OCI-LY7 (cell line): ENCODE results near the gene CPNE7. TPM values are rescaled to one million over a fixed set of nuclear protein-coding genes. Genes with fewer than 3 reads are reported as not detected.

Experiments used
- BruUV-seq: library from RNA; stranded (reverse); fragments of 400-500 nt; replicated peaks from 2 replicates; lab custom pipeline; 2021; lab: Mats Ljungman, UMichigan
- CTCF ChIA-PET: fragments of 300-600 bp; sonication (Branson Sonifier 250); formaldehyde crosslinking; loops from one replicate; lab custom pipeline; 2022; ENCODE audit warnings: antibody characterized with exemption; ENCODE audit not compliant: unreplicated experiment; lab: Charles Lee
- POLR2A ChIA-PET: fragments of 300-600 bp; sonication (Branson Sonifier 250); formaldehyde crosslinking; loops from one replicate; lab custom pipeline; 2022; ENCODE audit warnings: antibody characterized with exemption; lab: Charles Lee
- DNase-seq: peaks from one replicate; pipeline ENCODE4 v3.0.0-alpha.2; 2015; ENCODE audit warnings: low spot score
- H2AFZ ChIP-seq: fragments of 200-600 bp; sonication (generic), shearing (Covaris generic); 2 replicates; pipeline ENCODE4 v1.6.1; 2014; ENCODE audit warnings: mild to moderate bottlenecking, antibody characterized with exemption, low read length, moderate library complexity
- H3K27ac ChIP-seq: fragments of 200-600 bp; sonication (generic); 2 replicates; pipeline ENCODE4 v1.5.1; 2014; ENCODE audit warnings: mixed run types, low read depth, mild to moderate bottlenecking, moderate library complexity, low read length, inconsistent platforms; ENCODE audit not compliant: poor library complexity, severe bottlenecking
- H3K36me3 ChIP-seq: fragments of 200-600 bp; sonication (generic); 2 replicates; pipeline ENCODE4 v1.6.1; 2014; ENCODE audit warnings: mild to moderate bottlenecking, antibody characterized with exemption, low read length, moderate library complexity, mixed read lengths; ENCODE audit not compliant: insufficient read depth
- H3K4me1 ChIP-seq: fragments of 200-600 bp; sonication (generic); 2 replicates; pipeline ENCODE4 v1.5.1; 2014; ENCODE audit warnings: mild to moderate bottlenecking, low read length; ENCODE audit not compliant: insufficient read depth, poor library complexity, severe bottlenecking
- H3K4me2 ChIP-seq: fragments of 200-600 bp; sonication (generic); 2 replicates; pipeline ENCODE4 v1.6.1; 2014; ENCODE audit warnings: mild to moderate bottlenecking, low read length
- H3K4me3 ChIP-seq: fragments of 200-600 bp; sonication (generic); 2 replicates; pipeline ENCODE4 v1.5.1; 2014; ENCODE audit warnings: mild to moderate bottlenecking, low read depth, low read length; ENCODE audit not compliant: poor library complexity, severe bottlenecking
- H3K79me2 ChIP-seq: fragments of 200-600 bp; sonication (generic); 2 replicates; pipeline ENCODE4 v1.6.1; 2016; ENCODE audit warnings: low read depth, mild to moderate bottlenecking, low read length, moderate library complexity, mixed read lengths; ENCODE audit not compliant: insufficient read depth
- H3K9me2 ChIP-seq: fragments of 200-600 bp; sonication (generic); 2 replicates; pipeline ENCODE4 v1.6.1; 2016; ENCODE audit warnings: mild to moderate bottlenecking, low read length, mixed read lengths; ENCODE audit not compliant: insufficient read depth
- H3K9me3 ChIP-seq: fragments of 200-600 bp; sonication (generic); 2 replicates; pipeline ENCODE4 v1.6.1; 2014; ENCODE audit warnings: mild to moderate bottlenecking, mixed run types, low read length, mixed read lengths
- H4K20me1 ChIP-seq: fragments of 200-600 bp; sonication (generic); 2 replicates; pipeline ENCODE4 v1.6.1; 2014; ENCODE audit warnings: mild to moderate bottlenecking, antibody characterized with exemption, low read length, moderate library complexity, mixed read lengths; ENCODE audit not compliant: insufficient read depth
- EZH2phosphoT487 ChIP-seq: fragments of 200-600 bp; sonication (generic); IDR thresholded peaks from 2 replicates; pipeline ENCODE4 v1.6.1; 2018; ENCODE audit warnings: low read depth, borderline replicate concordance, mild to moderate bottlenecking, mixed run types, antibody characterized with exemption, low read length, moderate library complexity, mixed read lengths
- intact Hi-C: fragments of 100-400 bp; cut with micrococcal nuclease; formaldehyde crosslinking; loops from one replicate; pipeline ENCODE4 v1.10.0; 2022; ENCODE audit not compliant: unreplicated experiment
- total RNA-seq, 2 experiments: library from RNA; depleted of rRNA in 1 of 2; stranded (reverse); fragments of >200 nt in 1 of 2; shearing (Covaris generic) in 1 of 2; gene quantifications; 2 replicates each; pipeline ENCODE4 v1.2.3, GENCODE V29; 2014 to 2022
- TF ChIP-seq, protein P1 (sequence below): fragments of 200-600 bp; sonication (generic); conservative IDR thresholded peaks from 2 replicates; pipeline ENCODE4 v1.5.1; 2014; ENCODE audit warnings: mild to moderate bottlenecking, antibody characterized with exemption, low read length, moderate library complexity, mixed read lengths

The CPNE7 gene
- total RNA-seq, 2 experiments from 2014 or later: not detected

DNA sequence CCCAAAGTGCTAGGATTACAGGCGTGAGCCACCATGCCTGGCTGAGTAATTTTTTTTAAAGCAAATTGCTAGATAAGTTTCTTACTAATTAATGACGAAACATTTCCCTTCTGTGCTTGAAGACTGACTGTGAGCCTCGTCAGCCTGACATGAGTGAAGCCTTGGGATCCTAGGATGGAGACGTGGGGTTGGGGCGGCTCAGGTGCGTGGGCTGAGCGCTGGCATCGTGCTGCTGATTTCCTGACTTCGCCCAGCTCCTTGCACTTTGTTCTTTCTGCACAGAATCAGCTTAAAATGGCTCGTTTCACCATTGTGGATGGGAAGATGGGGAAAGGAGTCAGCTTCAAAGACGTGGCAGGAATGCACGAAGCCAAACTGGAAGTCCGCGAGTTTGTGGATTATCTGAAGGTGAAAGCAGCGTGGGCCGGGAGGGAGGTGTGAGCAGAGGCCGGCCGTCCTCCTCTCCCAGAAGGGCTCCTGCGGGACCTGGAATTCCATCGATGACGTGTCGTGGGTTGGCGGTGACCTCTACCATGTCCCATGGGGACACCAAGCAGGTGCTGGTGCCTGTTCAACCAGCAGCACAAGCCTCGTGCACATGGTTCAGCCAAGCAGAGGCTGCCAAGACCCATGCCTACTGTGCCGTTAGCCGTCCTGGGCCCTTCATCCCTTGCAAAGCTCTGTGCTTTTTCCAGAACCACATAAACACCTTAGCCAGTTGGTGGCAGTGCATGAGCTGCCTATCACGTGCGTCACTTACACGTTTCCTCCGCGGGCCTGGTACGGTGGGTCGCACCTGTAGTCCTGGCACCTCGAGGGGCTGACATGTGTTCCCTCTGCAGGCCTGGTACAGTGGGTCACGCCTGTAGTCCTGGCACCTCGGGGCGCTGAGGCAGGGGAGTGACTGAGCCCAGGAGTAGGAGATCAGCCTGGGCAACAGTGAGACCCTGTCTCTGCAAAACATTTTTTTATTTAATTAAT, 44.9 kb upstream of the CPNE7 start:
- Histone ChIP-seq H3K4me2 (no peak overlapping the region), H3K4me3 (no peak overlapping the region), H2AFZ (no peak overlapping the region), H3K27ac (no peak overlapping the region), H3K9me2 (no peaks in the 10 kb centered on the region), H3K79me2 (no peaks in the 10 kb centered on the region), H3K9me3 (no peaks in the 10 kb centered on the region), H3K36me3 (peaks cover 89% of the 10 kb centered on the region), H4K20me1 (no peaks in the 10 kb centered on the region), H3K4me1 (peaks cover 14% of the 10 kb centered on the region)
- ChIA-PET CTCF (no interaction called here), POLR2A (no interaction called here)
- no peak for DNase-seq
- TF ChIP-seq, protein P1, sequence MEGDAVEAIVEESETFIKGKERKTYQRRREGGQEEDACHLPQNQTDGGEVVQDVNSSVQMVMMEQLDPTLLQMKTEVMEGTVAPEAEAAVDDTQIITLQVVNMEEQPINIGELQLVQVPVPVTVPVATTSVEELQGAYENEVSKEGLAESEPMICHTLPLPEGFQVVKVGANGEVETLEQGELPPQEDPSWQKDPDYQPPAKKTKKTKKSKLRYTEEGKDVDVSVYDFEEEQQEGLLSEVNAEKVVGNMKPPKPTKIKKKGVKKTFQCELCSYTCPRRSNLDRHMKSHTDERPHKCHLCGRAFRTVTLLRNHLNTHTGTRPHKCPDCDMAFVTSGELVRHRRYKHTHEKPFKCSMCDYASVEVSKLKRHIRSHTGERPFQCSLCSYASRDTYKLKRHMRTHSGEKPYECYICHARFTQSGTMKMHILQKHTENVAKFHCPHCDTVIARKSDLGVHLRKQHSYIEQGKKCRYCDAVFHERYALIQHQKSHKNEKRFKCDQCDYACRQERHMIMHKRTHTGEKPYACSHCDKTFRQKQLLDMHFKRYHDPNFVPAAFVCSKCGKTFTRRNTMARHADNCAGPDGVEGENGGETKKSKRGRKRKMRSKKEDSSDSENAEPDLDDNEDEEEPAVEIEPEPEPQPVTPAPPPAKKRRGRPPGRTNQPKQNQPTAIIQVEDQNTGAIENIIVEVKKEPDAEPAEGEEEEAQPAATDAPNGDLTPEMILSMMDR: no peak
- no peak for TF ChIP-seq EZH2phosphoT487
- intact Hi-C loops: no loop called here
- BruUV-seq: no TSS peak

GRCh38 chr16:89531821-89532526, 43.6 kb upstream of the CPNE7 start:
- H3K4me2 ChIP-seq: no peak overlapping the region
- no peaks in the 10 kb centered on the region for H4K20me1 ChIP-seq
- no peak for TF ChIP-seq EZH2phosphoT487
- TF ChIP-seq, protein P1: no peak
- POLR2A ChIA-PET: no interaction called here
- CTCF ChIA-PET: no interaction called here
- no TSS peak for BruUV-seq
- no peak overlapping the region for H2AFZ ChIP-seq
- DNase-seq: no peak
- peaks cover 12% of the 10 kb centered on the region for H3K4me1 ChIP-seq
- no peak overlapping the region for H3K27ac ChIP-seq
- H3K79me2 ChIP-seq: no peaks in the 10 kb centered on the region
- intact Hi-C loops: no loop called here
- no peaks in the 10 kb centered on the region for H3K9me3 ChIP-seq
- H3K4me3 ChIP-seq: no peak overlapping the region
- H3K36me3 ChIP-seq: peaks cover 82% of the 10 kb centered on the region
- H3K9me2 ChIP-seq: no peaks in the 10 kb centered on the region
